Activated naive CD4-positive, alpha-beta T cell treated with anti-CD3 and anti-CD28 coated beads, Interleukin-2, amount 10 ng/mL, durations not matched to agents 7 days and 5 days (primary cell): ENCODE data around the gene ADPRS.

Experiments used
- CTCF ChIA-PET: fragments of 350-600 bp; sonication (Branson Sonifier 250); formaldehyde crosslinking; loops from one replicate; lab custom pipeline; 2021; ENCODE audit warnings: antibody characterized with exemption; lab: Charles Lee
- DNase-seq: peaks from one replicate; pipeline ENCODE4 v3.0.0-alpha.2; 2020
- H3K27ac Mint-ChIP-seq: one replicate; pipeline ENCODE4 v1.8.0; 2021; ENCODE audit warnings: mild to moderate bottlenecking, moderate library complexity, mixed read lengths
- H3K27me3 Mint-ChIP-seq: one replicate; pipeline ENCODE4 v1.8.0; 2021; ENCODE audit warnings: mild to moderate bottlenecking, mixed read lengths
- H3K36me3 Mint-ChIP-seq: one replicate; pipeline ENCODE4 v1.8.0; 2021; ENCODE audit warnings: mixed read lengths
- H3K4me1 Mint-ChIP-seq: one replicate; pipeline ENCODE4 v1.8.0; 2021; ENCODE audit warnings: mixed read lengths
- H3K4me3 Mint-ChIP-seq: one replicate; pipeline ENCODE4 v1.8.0; 2021; ENCODE audit warnings: mild to moderate bottlenecking, moderate library complexity, mixed read lengths
- H3K9me3 Mint-ChIP-seq: one replicate; pipeline ENCODE4 v1.8.0; 2021; ENCODE audit warnings: mixed read lengths

Gene ADPRS

GRCh38 chr1:36083635-36084496 is 4.8 kb upstream of the ADPRS start, which contains the start of gene TEKT2:
TSS of gene TEKT2 (plus strand) at chr1:36084094. CDS start at chr1:36084922, 828 bp downstream.
- CTCF ChIA-PET, result interaction anchor here (0.6 kb wide), 1 partner anchor 124 kb away, joined by 3 read pairs; no protein-coding TSS in a partner anchor
- no peak within 1 kb of the TSS for H3K4me3 Mint-ChIP-seq

GRCh38 chr1:36084497-36085115 is 4.1 kb upstream of the ADPRS start:
- Mint-ChIP-seq H3K36me3 (peaks cover 2% of the 10 kb centered on the region), H3K27ac (no peak overlapping the region), H3K4me1 (peaks cover 12% of the 10 kb centered on the region), H3K9me3 (no peaks in the 10 kb centered on the region), H3K4me3 (no peak overlapping the region), H3K27me3 (peaks cover 57% of the 10 kb centered on the region)
- DNase-seq, result no peak
- CTCF ChIA-PET, result no interaction called here

More at GRCh38 chr1:36083635-36084496, 4.8 kb upstream of the ADPRS start, which contains the start of gene TEKT2:
- H3K36me3 Mint-ChIP-seq, result no peaks in the 10 kb centered on the region
- H3K27me3 Mint-ChIP-seq, result peaks cover 61% of the 10 kb centered on the region
- no peaks in the 10 kb centered on the region for H3K9me3 Mint-ChIP-seq
- peaks cover 7% of the 10 kb centered on the region for H3K4me1 Mint-ChIP-seq
- H3K27ac Mint-ChIP-seq, result no peak within 1 kb of the TSS
- no peak for DNase-seq

GRCh38 chr1:36085126-36085525 is 3.6 kb upstream of the ADPRS start:
- H3K4me3 Mint-ChIP-seq, result no peak overlapping the region
- H3K27ac Mint-ChIP-seq, result no peak overlapping the region
- peaks cover 57% of the 10 kb centered on the region for H3K27me3 Mint-ChIP-seq
- H3K9me3 Mint-ChIP-seq, result no peaks in the 10 kb centered on the region
- peaks cover 6% of the 10 kb centered on the region for H3K36me3 Mint-ChIP-seq
- DNase-seq, result no peak
- CTCF ChIA-PET, result no interaction called here
- peaks cover 17% of the 10 kb centered on the region for H3K4me1 Mint-ChIP-seq

- Mint-ChIP-seq H3K27me3 (peaks cover 57% of the 10 kb centered on the region), H3K4me3 (no peak overlapping the region), H3K27ac (no peak overlapping the region), H3K36me3 (peaks cover 6% of the 10 kb centered on the region), H3K9me3 (no peaks in the 10 kb centered on the region), H3K4me1 (peaks cover 20% of the 10 kb centered on the region)
- CTCF ChIA-PET, result interaction anchor here (1.0 to 1.7 kb wide), 2 partner anchors 186 to 203 kb away, joined by 3 to 4 read pairs; partner anchors contain the start of gene AGO1
- no peak for DNase-seq
These were observed 2.8 kb upstream of the ADPRS start for GRCh38 chr1:36085686-36086526.

GRCh38 chr1:36086529-36087232 is 2.0 kb upstream of the ADPRS start:
- Mint-ChIP-seq H3K27me3 (peaks cover 56% of the 10 kb centered on the region), H3K27ac (peak overlapping the region; percentile 62), H3K9me3 (no peaks in the 10 kb centered on the region), H3K36me3 (peaks cover 10% of the 10 kb centered on the region), H3K4me1 (peaks cover 22% of the 10 kb centered on the region), H3K4me3 (peak overlapping the region; percentile 17)
- CTCF ChIA-PET, result interaction anchor here (0.8 to 1.7 kb wide), 3 partner anchors 156 to 203 kb away, joined by 3 to 4 read pairs (median 3); partner anchors contain the start of genes AGO1 and AGO3
- no peak for DNase-seq

GRCh38 chr1:36087233-36088123 is 1.2 kb upstream of the ADPRS start:
- H3K27me3 Mint-ChIP-seq, result peaks cover 49% of the 10 kb centered on the region
- no peaks in the 10 kb centered on the region for H3K9me3 Mint-ChIP-seq
- H3K36me3 Mint-ChIP-seq, result peaks cover 16% of the 10 kb centered on the region
- H3K4me3 Mint-ChIP-seq, result peak overlapping the region; percentile 17
- DNase-seq, result no peak
- no peak overlapping the region for H3K27ac Mint-ChIP-seq
- H3K4me1 Mint-ChIP-seq, result peaks cover 26% of the 10 kb centered on the region
- CTCF ChIA-PET, result interaction anchor here (0.8 to 1.7 kb wide), 2 partner anchors 156 to 187 kb away, joined by 3 to 4 read pairs; partner anchors contain the start of gene AGO3

GRCh38 chr1:36088265-36088576 is 471 bp upstream of the ADPRS start:
- Mint-ChIP-seq H3K27me3 (peaks cover 41% of the 10 kb centered on the region), H3K27ac (no peak overlapping the region), H3K4me3 (peak overlapping the region; percentile 81), H3K9me3 (no peaks in the 10 kb centered on the region), H3K4me1 (peaks cover 28% of the 10 kb centered on the region), H3K36me3 (peaks cover 19% of the 10 kb centered on the region)
- CTCF ChIA-PET, result no interaction called here
- no peak for DNase-seq

GRCh38 chr1:36089393-36090121 is 865 bp downstream of the ADPRS start:
- peaks cover 27% of the 10 kb centered on the region for H3K36me3 Mint-ChIP-seq
- H3K27me3 Mint-ChIP-seq, result peaks cover 28% of the 10 kb centered on the region
- CTCF ChIA-PET, result interaction anchor here (0.6 kb wide), 1 partner anchor 158 kb away, joined by 4 read pairs; no protein-coding TSS in a partner anchor
- peak overlapping the region; percentile 85 for H3K27ac Mint-ChIP-seq
- DNase-seq, result peak; percentile 39
- peak overlapping the region; percentile 81 for H3K4me3 Mint-ChIP-seq
- H3K9me3 Mint-ChIP-seq, result no peaks in the 10 kb centered on the region
- H3K4me1 Mint-ChIP-seq, result peaks cover 28% of the 10 kb centered on the region

GRCh38 chr1:36091141-36091540 is 2.4 kb downstream of the ADPRS start:
- Mint-ChIP-seq H3K4me1 (peaks cover 28% of the 10 kb centered on the region), H3K9me3 (no peaks in the 10 kb centered on the region), H3K27ac (no peak overlapping the region), H3K27me3 (peaks cover 12% of the 10 kb centered on the region), H3K4me3 (no peak overlapping the region), H3K36me3 (peaks cover 27% of the 10 kb centered on the region)
- no peak for DNase-seq
- CTCF ChIA-PET, result no interaction called here

GRCh38 chr1:36091698-36092097 is 3.0 kb downstream of the ADPRS start:
- Mint-ChIP-seq H3K4me3 (no peak overlapping the region), H3K27ac (no peak overlapping the region)
- CTCF ChIA-PET, result no interaction called here

GRCh38 chr1:36092166-36092797 is 3.6 kb downstream of the ADPRS start:
- CTCF ChIA-PET, result interaction anchor here (2.4 kb wide), 1 partner anchor 42 kb away, joined by 12 read pairs; no protein-coding TSS in a partner anchor
- Mint-ChIP-seq H3K27me3 (peaks cover under 1% of the 10 kb centered on the region), H3K4me3 (no peak overlapping the region), H3K36me3 (peaks cover 27% of the 10 kb centered on the region), H3K4me1 (peaks cover 26% of the 10 kb centered on the region), H3K27ac (peak overlapping the region; percentile 52), H3K9me3 (no peaks in the 10 kb centered on the region)
- DNase-seq, result no peak

More at GRCh38 chr1:36091698-36092097, 3.0 kb downstream of the ADPRS start:
- DNase-seq, result no peak
- Mint-ChIP-seq H3K4me1 (peaks cover 28% of the 10 kb centered on the region), H3K9me3 (no peaks in the 10 kb centered on the region), H3K27me3 (peaks cover 6% of the 10 kb centered on the region), H3K36me3 (peaks cover 27% of the 10 kb centered on the region)
